Glomerular endothelial cell (primary cell): Measurements from ENCODE around the gene MIXL1. TPM values are rescaled to one million over a fixed set of nuclear protein-coding genes. Genes with fewer than 3 reads are reported as not detected.
"Not testable (repeated sequence)": the region's sequence is repeated elsewhere in the genome, so short reads cannot be mapped to it uniquely, and the experiment has no call there.

Experiments
- DNase-seq: peaks from one replicate; pipeline ENCODE4 v3.0.0-alpha.2; 2011; ENCODE audit warnings: low read depth, low spot score; ENCODE audit errors: extremely low read depth
- total RNA-seq: library from RNA; depleted of rRNA; stranded (reverse); fragments of >200 nt; gene quantifications from 2 replicates; pipeline ENCODE4 v1.2.3, GENCODE V29; 2015

Gene MIXL1
- total RNA-seq, 1 donor from 2014 or later = 1.6 TPM

DNA sequence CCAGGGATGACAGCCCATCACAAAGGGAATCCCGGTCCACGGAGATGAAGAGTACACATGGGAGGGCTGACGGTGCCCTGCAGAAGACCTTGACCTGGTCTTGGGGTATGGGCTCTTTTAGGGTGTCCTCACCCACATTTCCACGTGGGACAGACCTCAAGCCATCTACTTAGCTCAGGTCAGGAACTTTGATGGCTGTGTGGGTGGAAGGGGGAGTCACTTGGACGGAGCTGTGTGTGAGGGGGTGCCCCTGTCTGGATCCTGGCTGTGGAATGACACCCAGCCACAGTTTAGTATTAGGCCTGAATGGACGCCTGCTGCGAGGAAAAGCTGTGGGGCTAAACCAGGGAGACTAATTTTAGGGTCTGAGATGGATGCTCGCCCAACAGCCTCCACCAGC lies 10.9 kb upstream of the MIXL1 start:
- DNase-seq = no peak

DNA sequence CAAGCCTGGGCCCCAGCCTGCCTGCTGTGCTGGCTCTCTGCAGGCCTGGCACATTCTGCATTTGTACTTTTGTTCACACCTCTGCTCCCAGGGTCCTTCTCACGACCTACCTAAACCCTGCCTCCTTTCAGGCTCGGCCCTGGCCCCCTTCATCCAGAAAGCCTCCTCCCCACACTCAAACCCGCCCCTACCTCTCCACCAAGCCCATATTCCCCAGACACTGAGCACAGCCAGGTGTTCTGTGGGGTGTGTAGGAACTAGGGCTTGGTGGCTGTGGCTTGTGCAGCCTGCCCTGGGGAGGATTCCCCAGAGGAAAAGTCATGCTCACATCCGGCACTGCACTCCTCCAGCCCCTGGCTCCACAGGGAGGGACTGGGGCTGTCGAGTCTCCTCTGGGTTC lies 8.2 kb upstream of the MIXL1 start:
- DNase-seq = no peak

DNA sequence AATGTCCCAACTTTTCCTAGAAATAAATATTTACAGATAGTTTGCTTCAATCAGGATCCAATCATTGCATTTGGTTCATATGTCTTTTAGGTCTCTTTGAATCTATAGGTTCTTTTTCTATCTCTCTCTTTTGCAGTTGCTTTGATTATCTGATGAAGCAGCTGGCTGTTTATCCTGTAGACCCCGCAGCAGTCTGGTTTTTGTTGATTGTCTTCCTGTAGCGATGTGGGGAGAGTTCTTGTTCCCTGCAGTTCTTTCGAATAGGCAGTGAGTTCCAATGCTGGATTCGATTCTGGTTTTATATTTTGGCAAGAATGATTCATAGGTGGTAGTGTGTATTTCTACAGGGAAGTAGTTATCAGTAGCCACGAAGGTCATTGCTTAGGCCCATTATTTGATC lies 7.4 kb upstream of the MIXL1 start:
- DNase-seq = no peak

DNA sequence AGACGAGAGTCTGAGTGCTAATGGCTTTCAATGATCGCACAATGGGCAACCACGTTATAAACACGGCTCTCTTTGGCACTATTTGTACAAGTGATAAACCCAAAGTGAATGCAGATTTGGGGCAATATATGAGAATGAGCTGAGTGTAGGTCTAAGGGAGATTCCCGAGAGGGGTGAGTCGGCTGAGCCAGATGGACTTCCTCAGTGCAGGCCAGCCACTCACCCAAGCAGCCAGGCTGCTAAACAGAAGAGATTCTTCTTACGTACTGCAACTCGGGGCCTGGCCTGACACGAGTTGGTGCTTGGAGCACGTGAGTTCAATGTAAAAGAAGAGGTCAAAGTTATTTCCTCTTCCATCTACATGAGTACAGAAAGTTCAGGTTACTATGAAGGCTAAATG lies 6.2 kb upstream of the MIXL1 start:
- DNase-seq = no peak

DNA sequence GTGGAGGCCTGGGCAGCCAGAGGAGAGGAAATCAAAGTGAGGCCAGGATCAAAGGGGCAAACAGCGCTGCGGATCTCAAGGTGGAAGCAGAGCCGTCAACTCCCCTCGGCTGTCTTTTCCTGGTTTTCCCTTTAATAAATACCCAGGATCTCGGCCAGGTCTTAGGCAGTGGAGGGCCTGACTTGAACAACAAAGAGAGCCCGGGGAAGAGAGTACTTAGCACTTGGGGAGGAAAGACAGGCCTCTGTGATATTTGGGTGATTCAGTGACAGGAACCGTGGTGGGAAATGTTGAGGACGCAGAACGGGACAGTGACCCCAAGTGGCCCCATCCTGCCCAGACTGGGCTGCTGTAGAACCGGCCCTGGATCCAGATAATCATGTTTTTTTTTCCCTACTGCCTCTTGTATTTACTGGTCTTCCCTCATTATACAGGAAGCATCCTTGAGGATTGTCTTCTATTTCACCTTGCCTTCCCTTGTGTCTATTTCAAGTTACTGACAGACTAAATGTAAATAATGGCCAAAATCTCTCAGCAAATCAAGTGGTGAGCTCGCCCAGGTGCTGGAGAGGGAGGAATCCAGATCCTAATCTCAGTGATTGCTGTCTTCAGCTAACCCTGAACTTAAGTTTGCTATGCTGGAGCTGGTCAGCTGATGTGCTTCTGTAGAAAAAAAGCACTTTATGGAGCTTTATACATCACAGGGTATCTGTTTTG lies 2.8 kb upstream of the MIXL1 start:
- DNase-seq = no peak

DNA sequence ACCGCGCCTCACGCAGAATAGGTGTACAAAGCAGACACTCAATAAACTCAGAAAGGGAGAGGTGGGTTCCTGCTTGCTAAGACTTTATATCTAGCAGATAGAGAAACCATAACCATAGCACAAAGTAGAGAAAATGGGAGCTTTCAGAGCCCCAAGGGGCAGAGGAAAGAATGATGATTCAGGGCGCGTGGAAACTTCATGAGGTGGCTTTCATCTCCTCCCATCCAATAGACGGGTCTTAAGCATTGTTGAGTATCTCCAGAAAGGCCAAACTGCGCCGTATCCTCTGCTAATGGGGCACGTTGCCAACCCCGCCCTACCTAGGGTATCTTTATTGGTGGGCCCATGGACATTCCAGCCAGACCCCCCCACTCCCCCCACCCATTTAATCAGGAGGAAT lies 778 bp upstream of the MIXL1 start:
- DNase-seq = no peak

DNA sequence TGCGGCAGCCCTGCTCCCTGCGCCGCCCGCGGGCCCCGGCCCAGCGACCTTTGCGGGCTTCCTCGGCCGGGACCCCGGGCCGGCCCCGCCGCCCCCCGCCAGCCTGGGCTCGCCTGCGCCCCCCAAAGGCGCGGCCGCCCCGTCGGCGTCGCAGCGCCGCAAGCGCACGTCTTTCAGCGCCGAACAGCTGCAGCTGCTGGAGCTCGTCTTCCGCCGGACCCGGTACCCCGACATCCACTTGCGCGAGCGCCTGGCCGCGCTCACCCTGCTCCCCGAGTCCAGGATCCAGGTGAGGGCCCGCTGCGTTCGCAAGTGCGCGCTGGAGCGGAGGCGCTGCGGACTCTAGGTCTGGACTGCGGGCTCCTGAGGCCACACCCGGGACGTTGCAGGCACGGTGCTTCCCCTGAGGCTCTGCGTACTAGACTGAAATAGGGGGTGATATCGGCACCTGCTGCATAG lies 351 bp downstream of the MIXL1 start:
- no peak for DNase-seq

DNA sequence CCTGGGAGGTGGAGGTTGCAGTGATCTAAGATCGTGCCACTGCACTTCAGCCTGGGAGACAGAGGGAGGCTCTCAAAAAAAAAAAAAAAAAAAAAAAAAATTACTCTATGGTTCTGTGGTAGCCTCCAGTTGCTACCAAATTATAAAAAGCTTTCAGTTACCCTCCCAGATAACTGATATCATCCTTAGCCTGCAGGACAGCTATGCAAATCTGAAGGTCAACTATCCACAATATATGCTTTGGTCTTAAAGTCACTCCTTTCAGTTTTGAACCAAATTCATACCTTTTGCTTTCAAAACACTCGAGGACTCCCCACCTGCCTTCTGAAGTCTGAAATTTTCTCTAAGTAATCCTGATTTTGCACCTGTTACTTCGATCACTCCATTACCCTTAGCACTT lies 3.1 kb downstream of the MIXL1 start:
- DNase-seq = no peak

DNA sequence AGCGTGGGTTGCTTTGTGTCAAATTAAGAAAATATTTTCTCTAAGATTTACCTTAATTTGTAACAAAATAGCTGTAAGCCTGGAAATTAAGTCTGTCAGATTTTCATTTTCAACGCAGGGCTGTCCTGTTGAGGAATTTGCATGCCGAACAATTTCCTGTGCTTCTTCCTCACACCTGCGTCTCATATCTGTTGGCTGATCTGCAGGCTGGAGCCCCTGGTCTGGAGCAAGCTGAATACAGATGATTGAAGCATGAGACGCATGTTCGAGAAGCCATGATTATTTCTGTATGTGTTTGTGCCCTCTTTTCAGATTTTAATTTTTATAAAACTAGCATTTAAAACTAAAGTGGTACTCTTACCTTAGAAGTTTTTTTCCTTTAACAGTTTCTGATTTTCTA lies 9.8 kb downstream of the MIXL1 start:
- no peak for DNase-seq

DNA sequence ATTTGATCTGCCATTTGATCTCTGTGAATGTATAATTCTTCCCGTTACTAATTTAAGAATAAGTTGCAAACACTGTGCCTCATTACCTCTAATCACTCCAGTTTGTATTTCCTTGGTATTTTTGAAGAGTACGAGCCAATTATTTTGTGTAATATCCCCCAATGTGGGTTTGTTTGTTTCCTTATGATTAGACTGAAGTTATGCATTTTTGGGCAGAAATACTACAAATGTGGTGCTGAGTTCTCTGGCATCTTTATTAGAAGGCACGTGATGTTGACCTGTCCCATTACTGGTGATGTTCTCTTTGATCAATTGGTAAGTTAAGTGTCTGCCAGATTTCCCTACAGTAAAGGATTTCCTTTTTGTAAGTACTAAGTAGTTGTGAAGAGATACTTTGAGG lies 10.3 kb downstream of the MIXL1 start:
- no peak for DNase-seq

DNA sequence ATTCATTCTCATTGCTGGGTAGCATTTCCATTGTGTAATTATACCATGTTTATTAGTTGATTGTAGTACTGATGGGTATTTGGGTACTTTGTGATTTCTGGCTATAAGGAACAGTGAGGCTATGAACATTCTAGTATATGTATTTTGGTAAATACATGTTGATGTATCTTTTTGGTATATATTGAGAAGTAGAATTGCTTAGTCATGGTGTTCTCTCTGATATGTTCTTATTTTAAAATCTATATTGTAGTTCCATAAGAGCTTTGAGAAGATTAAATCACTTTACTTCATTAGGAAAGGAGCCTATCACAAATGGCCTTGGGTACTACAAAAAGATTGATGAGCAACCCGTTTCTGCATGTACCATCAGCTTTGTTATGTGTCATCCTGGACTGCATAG lies 13.4 kb downstream of the MIXL1 start:
- no peak for DNase-seq

DNA sequence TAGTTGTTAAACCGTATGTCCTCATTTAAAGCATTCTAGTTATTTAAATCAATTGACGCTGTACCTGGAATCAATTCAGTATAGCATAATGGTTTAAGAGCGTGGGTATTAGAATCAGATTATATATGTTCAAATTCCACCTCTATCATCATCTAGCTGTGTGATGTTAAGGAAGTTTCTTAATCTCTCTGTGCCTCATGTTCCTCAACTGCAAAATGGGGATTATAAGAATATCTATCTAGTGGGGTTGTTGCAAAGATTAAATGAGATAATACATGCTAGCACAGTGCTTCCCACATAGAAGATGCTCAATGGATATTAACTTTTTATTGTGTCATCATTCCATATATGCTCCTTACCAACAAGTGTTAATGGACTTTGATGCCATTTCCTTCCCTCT lies 16.0 kb downstream of the MIXL1 start:
- DNase-seq = no peak

DNA sequence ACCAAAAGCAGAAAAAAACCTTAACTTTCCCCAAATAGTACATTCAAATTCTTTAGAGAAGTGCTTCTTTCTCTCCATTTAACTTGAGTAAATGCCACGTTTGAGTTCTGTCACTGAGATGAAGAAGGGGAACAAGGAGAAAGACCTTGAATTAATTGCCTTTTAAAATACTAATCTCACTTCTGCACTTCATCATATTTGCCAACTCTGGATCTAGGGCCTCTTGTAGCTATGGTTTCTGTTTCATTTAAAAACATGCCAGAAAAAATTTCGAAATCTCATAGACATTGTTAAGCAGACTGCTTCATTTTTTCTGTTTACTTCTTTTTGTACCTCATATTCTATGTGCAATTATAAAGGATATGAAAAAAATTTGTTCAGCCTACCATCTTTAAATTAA lies 24.6 kb downstream of the MIXL1 start:
- no peak for DNase-seq

DNA sequence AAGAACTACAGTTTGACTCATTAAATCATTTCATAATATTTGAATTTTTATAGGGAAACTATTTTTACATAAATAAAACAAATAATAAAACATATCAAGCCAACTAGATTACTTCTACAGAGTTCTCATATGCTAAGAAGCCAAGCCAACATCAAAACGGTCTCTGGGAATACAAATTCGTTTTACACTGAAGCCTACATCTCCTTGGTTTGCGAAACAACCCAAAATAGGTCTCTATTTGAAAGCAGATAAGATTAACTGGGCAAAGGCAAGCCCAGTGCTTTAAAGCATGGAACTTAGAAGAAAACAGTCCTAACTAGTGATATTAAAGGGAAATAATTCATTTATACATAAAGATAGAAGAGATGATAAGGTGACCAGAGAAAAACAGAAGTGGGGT lies 25.3 kb downstream of the MIXL1 start:
- DNase-seq = no peak

DNA sequence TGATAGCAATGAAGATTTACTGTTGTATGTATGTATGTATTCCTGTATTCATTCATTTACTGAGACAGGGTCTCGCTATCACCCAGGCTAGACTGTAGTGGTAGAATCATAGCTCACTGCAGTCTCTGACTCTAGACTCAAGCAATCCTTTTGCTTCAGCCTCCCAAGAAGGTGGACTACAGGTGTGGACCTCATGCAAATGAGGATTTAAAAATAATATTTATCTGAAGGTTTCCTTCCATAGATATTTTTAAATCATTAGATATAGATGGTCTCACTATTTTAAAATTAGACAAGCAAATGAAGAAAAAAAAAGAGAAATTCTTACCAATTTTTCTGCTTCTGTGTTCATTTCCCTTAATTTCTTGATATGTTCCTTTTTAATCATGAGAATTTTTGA lies 27.0 kb downstream of the MIXL1 start:
- DNase-seq = no peak

DNA sequence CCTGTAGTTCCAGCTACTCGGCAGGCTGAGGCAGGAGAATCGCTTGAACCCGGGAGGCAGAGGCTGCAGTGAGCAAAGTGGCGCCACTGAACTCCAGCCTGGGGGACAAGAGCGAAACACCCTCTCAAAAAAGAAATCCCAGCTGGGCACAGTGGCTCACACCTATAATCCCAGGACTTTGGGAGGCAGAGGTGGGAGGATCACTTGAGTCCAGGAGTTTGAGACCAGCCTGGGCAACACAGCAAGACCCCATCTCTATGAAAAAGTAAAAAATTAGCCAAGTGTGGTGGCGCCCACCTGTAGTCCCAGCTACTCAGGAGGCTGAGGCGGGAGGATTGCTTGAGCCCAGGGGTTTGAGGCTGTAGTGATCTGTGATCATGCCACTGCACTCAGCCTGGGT lies 29.4 kb downstream of the MIXL1 start:
- not testable (repeated sequence) for DNase-seq

DNA sequence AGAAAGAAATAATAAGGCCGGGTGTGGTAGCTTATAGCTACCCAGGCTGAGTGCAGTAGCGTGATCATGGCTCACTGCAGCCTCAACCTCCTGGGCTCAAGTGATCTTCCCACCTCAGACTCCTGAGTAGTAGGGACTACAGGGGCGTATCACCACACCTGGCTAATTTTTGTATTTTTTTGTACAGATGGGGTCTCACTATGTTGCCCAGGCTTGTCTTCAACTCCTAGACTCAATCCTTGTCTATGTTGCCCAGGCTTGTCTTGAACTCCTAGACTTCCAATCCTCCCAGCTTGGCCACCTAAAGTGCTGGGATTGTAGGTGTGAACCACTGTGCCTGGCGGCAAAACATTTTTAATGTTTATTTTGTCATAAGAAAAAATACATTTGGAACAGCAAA lies 30.5 kb downstream of the MIXL1 start:
- DNase-seq = no peak

DNA sequence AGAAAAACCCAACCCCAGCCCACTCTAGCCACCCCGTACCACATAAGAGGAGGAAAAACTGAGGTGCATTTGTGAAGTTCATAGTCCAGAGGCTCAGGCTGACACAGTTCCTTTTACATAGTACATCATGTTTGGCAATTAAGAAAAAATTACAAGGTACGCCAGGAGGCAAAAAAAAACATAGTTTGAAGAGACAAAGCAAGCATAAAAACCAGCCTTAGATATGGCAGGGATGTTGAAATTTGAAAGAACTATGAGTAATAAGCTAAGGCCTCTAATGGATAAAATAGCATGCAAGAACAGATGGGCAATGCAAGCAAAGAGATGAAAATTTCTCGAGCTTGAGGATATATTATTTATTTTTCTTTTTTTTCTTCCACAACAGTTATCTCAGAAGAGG lies 31.9 kb downstream of the MIXL1 start:
- no peak for DNase-seq

DNA sequence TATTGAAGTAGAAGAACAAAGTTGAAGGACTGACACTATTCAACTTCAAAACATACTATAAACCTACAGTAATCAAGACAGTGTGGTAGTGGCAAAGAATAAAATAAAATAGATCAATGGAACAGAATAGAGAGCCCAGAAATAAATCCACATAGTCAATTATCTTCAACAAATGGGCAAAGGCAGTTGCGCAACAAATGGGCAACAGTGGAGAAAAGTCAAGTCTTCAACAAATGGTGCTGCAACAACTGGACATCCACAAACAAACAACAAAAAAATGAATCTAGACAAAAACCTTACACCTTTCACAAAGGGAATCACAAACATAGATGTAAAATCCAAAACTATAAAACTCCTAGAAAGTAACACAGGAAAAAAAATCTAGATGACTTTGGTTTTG lies 38.4 kb downstream of the MIXL1 start:
- no peak for DNase-seq

DNA sequence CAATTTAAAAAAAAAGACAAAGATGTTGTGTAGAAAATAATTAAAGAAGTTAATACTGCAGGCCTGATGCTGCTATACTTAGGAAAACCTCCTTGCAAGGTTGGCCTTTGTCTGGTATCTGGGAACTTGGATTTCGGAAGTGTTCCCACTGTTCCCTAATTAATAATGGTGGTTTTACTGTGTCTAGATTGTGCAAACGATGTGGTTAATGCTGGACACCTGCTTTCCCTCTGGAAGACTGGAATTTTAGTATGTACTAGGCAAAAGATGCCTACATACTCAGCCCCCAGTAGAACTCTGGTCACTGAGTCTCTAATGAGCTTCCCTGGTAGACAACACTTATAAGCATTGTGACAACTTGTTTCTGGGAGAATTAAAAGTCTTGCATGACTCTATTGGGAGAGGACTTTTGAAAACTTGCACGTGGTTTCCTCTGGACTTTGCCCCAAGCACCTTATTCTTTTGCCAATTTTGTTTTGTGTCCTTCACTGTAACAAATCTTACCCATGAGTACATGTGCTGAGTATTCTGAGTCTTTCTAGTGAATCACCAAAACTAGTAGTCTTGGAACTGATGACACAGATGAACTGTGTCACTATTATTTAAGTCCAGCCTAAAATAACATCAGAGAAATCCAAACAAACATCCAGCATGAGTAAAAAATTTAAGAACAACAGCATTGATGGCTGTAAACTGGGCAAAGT lies 45.1 kb downstream of the MIXL1 start:
- no peak for DNase-seq

DNA sequence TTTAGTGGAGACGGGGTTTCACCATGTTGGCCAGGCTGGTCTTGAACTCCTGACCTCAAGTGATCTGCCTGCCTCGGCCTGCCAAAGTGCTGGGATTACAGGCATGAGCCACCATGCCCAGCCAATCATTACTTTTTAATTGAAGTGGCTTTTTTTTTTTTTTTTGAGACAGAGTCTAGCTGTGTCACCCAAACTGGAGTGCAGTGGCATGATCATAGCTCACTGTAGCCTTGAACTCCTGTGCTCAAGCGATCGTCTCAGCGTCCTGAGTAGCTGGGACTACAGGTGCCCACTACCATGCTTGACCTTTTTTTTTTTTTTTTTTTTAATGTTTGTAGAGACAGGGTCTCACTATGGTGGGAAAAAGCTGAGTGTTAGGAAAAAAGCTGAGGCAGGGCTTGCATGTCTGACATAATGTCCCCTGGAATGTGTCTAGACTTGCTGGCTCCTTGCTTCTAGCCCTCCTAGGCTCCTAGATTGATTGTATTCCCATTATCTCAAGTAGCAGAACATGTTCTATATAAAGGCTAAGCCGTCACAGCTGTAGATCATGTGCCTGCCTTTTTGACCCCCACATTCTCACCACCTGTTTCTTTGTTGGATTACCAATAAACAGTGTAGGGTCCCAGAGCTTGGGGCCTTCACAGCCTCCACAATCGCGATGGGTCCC lies 48.9 kb downstream of the MIXL1 start:
- DNase-seq = not testable (repeated sequence)

DNA sequence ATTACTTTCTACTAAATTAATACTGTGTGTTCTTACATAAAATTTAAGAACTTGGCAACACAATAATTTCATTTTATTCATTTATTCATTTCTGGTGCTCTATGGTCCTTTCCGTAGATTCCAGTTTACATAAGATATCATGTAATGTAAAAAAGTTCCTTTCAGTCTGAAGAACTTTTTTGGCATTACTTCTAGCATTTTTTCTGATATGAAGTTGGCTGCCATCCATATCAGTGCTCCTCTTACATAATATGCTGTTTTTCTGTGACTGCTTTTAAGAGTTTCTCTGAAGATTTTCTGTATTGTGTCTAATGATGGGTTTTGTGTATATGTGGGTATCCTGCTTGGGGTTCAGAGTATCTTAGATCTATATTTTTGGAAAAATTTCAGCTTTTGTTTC lies 50.7 kb downstream of the MIXL1 start:
- DNase-seq = no peak
